Lower leg skin (tissue), 4 donors: Measurements from ENCODE around the gene TYMP. TPM values are rescaled to one million over a fixed set of nuclear protein-coding genes. Genes with fewer than 3 reads are reported as not detected.
"Not testable (repeated sequence)": the region's sequence is repeated elsewhere in the genome, so short reads cannot be mapped to it uniquely, and the experiment has no call there.

Experiments used
- DNase-seq, 2 donors: peaks; one replicate each; pipeline ENCODE4 v3.0.0-alpha.2; 2019; ENCODE audit warnings: low spot score in 2 of 2
- H3K4me3 ChIP-seq: fragments of 200-600 bp; sonication (generic); 2 replicates; pipeline ENCODE4 v1.5.1; 2017; ENCODE audit warnings: mild to moderate bottlenecking, low read depth; ENCODE audit not compliant: poor library complexity, severe bottlenecking
- POLR2A ChIP-seq, 2 donors: fragments of 450-650 bp; IDR thresholded peaks; one replicate each; pipeline ENCODE4 v1.6.1; 2016 to 2017; ENCODE audit warnings: antibody characterized with exemption in 2 of 2, mild to moderate bottlenecking in 1 of 2, moderate library complexity in 1 of 2
- WGBS, 2 donors: methylation state at CpG; one replicate each; pipeline ENCODE4 v1.1.5; 2018; 5-methylcytosine and 5-hydroxymethylcytosine counted together
- intact Hi-C: fragments of 100-400 bp; cut with DNase I; formaldehyde crosslinking; loops from one replicate; pipeline ENCODE4 v1.15.0; 2023; ENCODE audit warnings: low total_unique reads
- total RNA-seq, 4 donors: library from RNA; depleted of rRNA; stranded (reverse); fragments of >200 nt; gene quantifications; one replicate each; pipeline ENCODE4 v1.1.0, GENCODE V29; 2016
- TF ChIP-seq, protein P1 (sequence below), 3 donors: fragments of 450-650 bp; IDR thresholded peaks; one replicate each; pipeline ENCODE4 v1.5.1; 2016; ENCODE audit warnings: antibody characterized with exemption in 3 of 3, mild to moderate bottlenecking in 3 of 3, moderate library complexity in 2 of 3

The TYMP gene
- total RNA-seq, 4 donors from 2014 or later: 23.6 to 63.3 (median 33.5) TPM

DNA sequence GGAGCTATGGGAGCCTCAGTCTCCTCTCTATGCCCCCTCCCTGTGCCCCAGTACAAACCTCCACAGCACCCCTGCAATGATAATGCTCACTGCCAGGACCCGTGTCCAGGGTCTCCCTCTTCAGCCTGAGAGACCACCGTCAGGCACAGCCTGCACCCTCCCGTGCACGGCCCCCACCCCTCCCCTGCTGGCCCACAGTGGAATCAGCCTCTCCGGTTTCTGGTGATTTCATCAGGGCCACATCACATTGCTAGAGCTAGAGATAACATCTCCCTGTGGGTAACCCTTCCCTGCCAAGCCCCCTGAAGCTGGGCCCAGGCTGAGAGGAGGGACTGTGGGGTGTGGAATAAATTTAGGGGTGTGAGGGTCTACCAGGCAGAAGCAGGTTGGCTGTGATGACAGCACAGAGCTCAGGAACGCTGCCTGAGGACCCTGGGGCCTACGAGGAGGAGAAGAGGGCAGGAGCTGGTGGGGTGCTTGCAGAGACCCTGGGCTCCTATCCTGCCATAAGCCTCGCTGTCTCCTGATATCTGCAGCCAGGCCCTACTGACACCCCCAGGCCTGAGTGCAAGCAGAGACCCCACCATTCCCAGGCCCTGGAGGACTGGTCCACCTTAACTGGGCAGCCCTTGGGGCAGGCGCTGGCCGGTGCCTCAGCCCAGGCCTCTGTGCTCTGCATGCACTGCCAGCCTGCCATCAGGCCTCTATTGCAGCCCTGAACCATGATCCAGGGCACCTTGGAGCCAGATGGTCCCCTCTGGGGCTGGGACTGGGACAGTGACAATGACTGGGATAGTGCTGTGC lies 15.9 kb upstream of the TYMP start, which contains the start of gene KLHDC7B:
Gene KLHDC7B, plus strand, starts transcription at position 378 of the 804 bp plus-strand sequence. Its CDS starts 345 bp downstream, at position 723.
- WGBS, 2 donors: 64 to 81% methylated on average over 8 to 10 of the region's 10 CpGs
- TF ChIP-seq POLR2A (IDR thresholded peaks at IDR 0.05): no peak
- TF ChIP-seq, protein P1, sequence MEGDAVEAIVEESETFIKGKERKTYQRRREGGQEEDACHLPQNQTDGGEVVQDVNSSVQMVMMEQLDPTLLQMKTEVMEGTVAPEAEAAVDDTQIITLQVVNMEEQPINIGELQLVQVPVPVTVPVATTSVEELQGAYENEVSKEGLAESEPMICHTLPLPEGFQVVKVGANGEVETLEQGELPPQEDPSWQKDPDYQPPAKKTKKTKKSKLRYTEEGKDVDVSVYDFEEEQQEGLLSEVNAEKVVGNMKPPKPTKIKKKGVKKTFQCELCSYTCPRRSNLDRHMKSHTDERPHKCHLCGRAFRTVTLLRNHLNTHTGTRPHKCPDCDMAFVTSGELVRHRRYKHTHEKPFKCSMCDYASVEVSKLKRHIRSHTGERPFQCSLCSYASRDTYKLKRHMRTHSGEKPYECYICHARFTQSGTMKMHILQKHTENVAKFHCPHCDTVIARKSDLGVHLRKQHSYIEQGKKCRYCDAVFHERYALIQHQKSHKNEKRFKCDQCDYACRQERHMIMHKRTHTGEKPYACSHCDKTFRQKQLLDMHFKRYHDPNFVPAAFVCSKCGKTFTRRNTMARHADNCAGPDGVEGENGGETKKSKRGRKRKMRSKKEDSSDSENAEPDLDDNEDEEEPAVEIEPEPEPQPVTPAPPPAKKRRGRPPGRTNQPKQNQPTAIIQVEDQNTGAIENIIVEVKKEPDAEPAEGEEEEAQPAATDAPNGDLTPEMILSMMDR (IDR thresholded peaks at IDR 0.05): no peak
- intact Hi-C loops: no loop called here
- DNase-seq: no peak
- H3K4me3 ChIP-seq: no peak within 1 kb of the TSS

DNA sequence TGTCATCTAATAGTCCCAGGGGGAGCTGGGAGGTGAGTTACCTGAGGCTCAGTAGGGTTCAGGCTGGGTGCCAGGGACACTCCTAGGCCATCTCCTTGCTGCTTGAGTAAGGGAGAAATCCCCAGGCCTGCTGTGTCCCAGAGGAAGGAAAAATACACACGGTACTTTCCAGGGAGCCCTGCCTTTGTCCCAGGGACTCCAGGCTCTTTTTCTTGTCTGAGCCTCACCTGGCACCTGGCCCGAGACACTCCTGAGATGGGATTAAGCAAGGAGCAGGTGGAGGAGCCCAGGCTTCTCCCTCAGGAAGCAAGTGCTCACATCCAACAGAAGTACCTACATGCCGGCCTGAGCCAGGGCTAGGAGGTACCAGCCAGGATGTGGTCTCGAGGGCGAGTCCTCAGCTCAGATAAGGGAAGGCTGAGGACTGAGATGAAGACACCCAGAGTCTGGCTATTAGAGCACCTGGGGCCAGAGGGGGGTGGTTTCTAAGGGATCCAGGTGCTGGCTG lies 15.0 kb upstream of the TYMP start:
- H3K4me3 ChIP-seq: no peak overlapping the region
- DNase-seq: peak in 1 of 2 donors; percentile 55
- TF ChIP-seq, protein P1 (IDR thresholded peaks at IDR 0.05): no peak
- TF ChIP-seq POLR2A (IDR thresholded peaks at IDR 0.05): no peak
- WGBS, 2 donors: 33 to 63% methylated on average over 5 of the region's 5 CpGs
- intact Hi-C loops: no loop called here

DNA sequence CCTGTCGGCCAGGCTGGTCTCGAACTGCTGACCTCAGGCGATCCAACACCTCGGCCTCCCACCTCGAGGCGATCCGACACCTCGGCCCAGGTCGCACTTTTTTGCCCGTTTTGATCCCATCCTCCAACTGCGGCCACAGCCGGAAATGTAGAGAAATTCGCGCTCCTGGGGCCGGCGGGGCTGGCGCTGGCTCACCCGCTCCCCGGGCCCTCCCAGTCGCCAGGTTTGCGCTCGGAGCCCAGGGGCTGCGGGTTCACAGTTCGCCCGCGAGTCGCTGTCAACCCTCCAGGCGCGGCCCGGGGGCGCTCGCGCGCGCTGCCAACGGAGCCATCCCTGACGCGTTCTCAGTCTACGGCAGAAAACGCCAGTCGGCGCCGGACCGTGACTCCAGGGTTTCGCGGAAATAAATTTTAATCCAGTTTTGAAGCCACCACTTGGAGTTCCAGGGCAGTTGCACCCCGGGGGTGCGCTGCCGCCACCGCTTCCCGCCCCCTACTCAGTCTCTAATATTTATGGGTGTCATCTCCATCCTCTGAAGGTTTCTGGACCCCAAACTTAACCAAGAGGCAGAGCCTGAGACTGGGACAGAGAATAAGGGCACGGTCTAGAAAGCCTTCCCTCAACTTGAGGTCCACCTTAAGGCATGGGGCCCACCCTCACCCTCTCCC lies 14.4 kb upstream of the TYMP start:
- WGBS, 2 donors: 5 to 7% methylated on average over 41 to 52 of the region's 52 CpGs
- TF ChIP-seq POLR2A (IDR thresholded peaks at IDR 0.05): no peak
- TF ChIP-seq, protein P1 (IDR thresholded peaks at IDR 0.05): no peak
- H3K4me3 ChIP-seq: no peak overlapping the region
- intact Hi-C loops: no loop called here
- DNase-seq: peak in 1 of 2 donors; percentile 96

DNA sequence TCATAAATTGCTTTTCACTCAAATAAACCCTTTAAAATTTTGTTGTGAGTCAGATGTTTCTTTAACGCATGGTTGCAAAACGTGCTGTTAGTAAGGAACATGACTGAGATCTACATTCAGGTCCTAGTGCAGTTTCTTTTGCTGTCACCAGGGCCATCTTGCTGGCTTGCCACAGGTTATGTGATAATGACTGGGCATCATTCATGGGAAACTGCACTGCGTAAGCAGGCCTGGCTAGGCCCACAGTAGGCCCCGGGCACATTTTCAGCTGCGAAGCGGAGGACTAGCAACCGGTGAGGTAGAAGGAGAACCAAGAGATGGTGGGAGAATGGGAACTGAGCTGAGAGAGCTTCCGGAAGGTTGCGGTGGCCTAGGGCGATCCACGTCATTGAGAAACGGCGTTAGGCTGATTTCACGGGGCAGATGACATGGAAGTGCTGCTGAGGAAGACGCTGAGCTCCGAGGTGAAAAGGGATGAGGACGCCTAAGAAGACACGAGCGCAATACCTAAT lies 12.7 kb upstream of the TYMP start:
- TF ChIP-seq, protein P1 (IDR thresholded peaks at IDR 0.05): no peak
- no peak for TF ChIP-seq POLR2A (IDR thresholded peaks at IDR 0.05)
- 78 to 90% methylated on average over 19 of the region's 19 CpGs for WGBS, 2 donors

DNA sequence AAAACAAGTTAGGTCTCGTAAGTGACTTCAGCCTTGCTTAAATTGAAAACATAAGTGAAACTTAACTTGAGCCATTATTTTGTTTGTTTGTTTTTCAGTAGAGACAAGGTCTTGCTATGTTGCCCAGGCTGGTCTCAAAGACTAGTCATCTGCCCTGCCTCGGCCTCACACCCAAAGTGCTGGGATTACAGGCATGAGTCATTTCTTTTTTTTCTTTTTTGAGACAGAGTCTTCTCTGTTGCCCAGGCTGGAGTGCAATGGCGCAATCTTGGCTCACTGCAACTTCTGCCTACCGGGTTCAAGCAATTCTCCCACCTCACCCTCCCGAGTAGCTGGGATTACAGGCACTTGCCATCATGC lies 11.8 kb upstream of the TYMP start:
- intact Hi-C loops, H3K4me3 ChIP-seq: not testable (repeated sequence)
- 23 to 34% methylated on average over 5 of the region's 5 CpGs for WGBS, 2 donors
- DNase-seq: peak in 1 of 2 donors; percentile 67

More for the DNA sequence above, 12.7 kb upstream of the TYMP start:
- intact Hi-C loops: no loop called here
- H3K4me3 ChIP-seq: no peak overlapping the region
- DNase-seq: no peak

DNA sequence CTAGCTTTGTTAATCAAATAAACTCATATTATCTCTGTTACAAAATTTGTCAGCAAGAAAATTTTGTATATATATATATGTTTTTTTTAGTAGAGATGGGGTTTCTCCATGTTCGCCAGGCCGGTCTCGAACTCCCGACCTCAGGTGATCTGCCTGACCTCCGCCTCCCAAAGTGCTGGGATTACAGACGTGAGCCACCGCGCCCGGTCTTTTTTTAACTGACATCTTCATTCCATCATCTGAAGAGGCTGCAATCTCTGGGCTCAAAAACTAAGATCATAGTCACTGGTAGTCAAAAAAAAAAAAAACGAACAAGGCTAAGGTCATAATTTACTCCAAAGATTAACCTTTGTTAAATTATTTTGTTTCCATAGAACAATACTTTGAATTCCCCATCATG lies 10.6 kb upstream of the TYMP start:
- intact Hi-C loops: no loop called here
- 82 to 86% methylated on average over 10 of the region's 10 CpGs for WGBS, 2 donors
- TF ChIP-seq, protein P1 (IDR thresholded peaks at IDR 0.05): no peak
- no peak for TF ChIP-seq POLR2A (IDR thresholded peaks at IDR 0.05)
- no peak for DNase-seq
- no peak overlapping the region for H3K4me3 ChIP-seq
